ENCODE data around the gene TNFAIP1. TPM values are rescaled to one million over a fixed set of nuclear protein-coding genes. Genes with fewer than 3 reads are reported as not detected.
A peak's percentile ranks its signal among the peaks of the same experiment; 100 is the strongest.

Gene TNFAIP1
- polyA plus RNA-seq, 2 of the 4 experiments (the other 2 are of a cell fraction), result 38.8 to 68.3 TPM

GRCh38 chr17:28325211-28325610, 10.3 kb upstream of the TNFAIP1 start:
- TF ChIP-seq RARB (CRISPR knock-in tag; IDR thresholded peaks at IDR 0.05) (no peak), CBX8 (IDR thresholded peaks at IDR 0.05) (no peak), RAD21 (conservative IDR thresholded peaks at IDR 0.05 in 1 of 2, IDR thresholded peaks at IDR 0.05 in 1 of 2) (no peak), HDAC2 (IDR thresholded peaks at IDR 0.05) (no peak), RNF2 (IDR thresholded peaks at IDR 0.05; ENCODE audit: borderline replicate concordance, low read depth) (no peak), MYC (IDR thresholded peaks at IDR 0.05; ENCODE audit: borderline replicate concordance, low read length) (no peak), KDM5A (IDR thresholded peaks at IDR 0.05) (no peak), ZFP36 (IDR thresholded peaks at IDR 0.05; ENCODE audit: borderline replicate concordance, partially characterized antibody) (no peak), SMC3 (IDR thresholded peaks at IDR 0.05) (no peak), EHF (CRISPR knock-in tag; IDR thresholded peaks at IDR 0.05) (no peak), MAZ (IDR thresholded peaks at IDR 0.05; ENCODE audit: borderline replicate concordance, low read depth, low read length) (no peak), RFX5 (IDR thresholded peaks at IDR 0.05) (no peak), EP300 (IDR thresholded peaks at IDR 0.05) (no peak), CHD2 (IDR thresholded peaks at IDR 0.05; ENCODE audit: low read length, partially characterized antibody) (no peak), HOXB5 (CRISPR knock-in tag; IDR thresholded peaks at IDR 0.05) (no peak), EHMT2 (IDR thresholded peaks at IDR 0.05; ENCODE audit: low read depth) (no peak)
- TF ChIP-seq, protein P1, sequence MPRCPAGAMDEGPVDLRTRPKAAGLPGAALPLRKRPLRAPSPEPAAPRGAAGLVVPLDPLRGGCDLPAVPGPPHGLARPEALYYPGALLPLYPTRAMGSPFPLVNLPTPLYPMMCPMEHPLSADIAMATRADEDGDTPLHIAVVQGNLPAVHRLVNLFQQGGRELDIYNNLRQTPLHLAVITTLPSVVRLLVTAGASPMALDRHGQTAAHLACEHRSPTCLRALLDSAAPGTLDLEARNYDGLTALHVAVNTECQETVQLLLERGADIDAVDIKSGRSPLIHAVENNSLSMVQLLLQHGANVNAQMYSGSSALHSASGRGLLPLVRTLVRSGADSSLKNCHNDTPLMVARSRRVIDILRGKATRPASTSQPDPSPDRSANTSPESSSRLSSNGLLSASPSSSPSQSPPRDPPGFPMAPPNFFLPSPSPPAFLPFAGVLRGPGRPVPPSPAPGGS (IDR thresholded peaks at IDR 0.05), result no peak
- H3K27ac ChIP-seq, result peak overlapping the region; percentile 62 to 85; a peak in 5 of 6 replicates
- FAIRE-seq (no peak), DNase-seq (ENCODE audit: low read depth in 1 of 2, low spot score in 1 of 2) (no peak), ATAC-seq (no peak)
- H3K4me3 ChIP-seq, result no peak overlapping the region
- ChIA-PET CTCF (interaction anchor here (1.0 to 2.6 kb wide), 9 partner anchors 10 to 96 kb away, joined by 3 to 17 read pairs (median 4); partner anchors contain the start of genes IFT20 and TNFAIP1), POLR2A (interaction anchor here (0.9 to 1.4 kb wide), 3 partner anchors 10 to 74 kb away, joined by 3 to 5 read pairs (median 3); partner anchors contain the start of genes IFT20, POLDIP2 and TNFAIP1)
- peak overlapping the region; percentile 64 for H3K4me2 ChIP-seq
- H3K4me1 ChIP-seq, result peaks cover 51% of the 10 kb centered on the region
- WGBS (ENCODE audit: missing lambda C conversion rate), result 90% methylated on average over 5 of the region's 5 CpGs
- H3K9me3 ChIP-seq, result no peaks in the 10 kb centered on the region

GRCh38 chr17:28326114-28326513, 9.4 kb upstream of the TNFAIP1 start:
- 85% methylated on average over 7 of the region's 7 CpGs for WGBS (ENCODE audit: missing lambda C conversion rate)
- Histone ChIP-seq H3K4me1 (peaks cover 42% of the 10 kb centered on the region), H3K4me2 (no peak overlapping the region), H3K4me3 (no peak overlapping the region), H3K9me3 (no peaks in the 10 kb centered on the region), H3K27ac (peak overlapping the region in 1 of 2 experiments; percentile 24; a peak in 1 of 6 replicates)
- no peak for DNase-seq (ENCODE audit: low read depth in 1 of 2, low spot score in 1 of 2)
- TF ChIP-seq TFCP2L1 (CRISPR knock-in tag; IDR thresholded peaks at IDR 0.05) (no peak), KDM5A (IDR thresholded peaks at IDR 0.05) (no peak), MAX (IDR thresholded peaks at IDR 0.05) (no peak), ZFP36 (IDR thresholded peaks at IDR 0.05; ENCODE audit: borderline replicate concordance, partially characterized antibody) (no peak), HEYL (CRISPR knock-in tag; IDR thresholded peaks at IDR 0.05) (no peak), CTCF (IDR thresholded peaks at IDR 0.05) (no peak), SMC3 (IDR thresholded peaks at IDR 0.05) (no peak), CBX8 (IDR thresholded peaks at IDR 0.05) (no peak), EHF (CRISPR knock-in tag; IDR thresholded peaks at IDR 0.05) (no peak)
- POLR2A ChIA-PET, result interaction anchor here (0.9 kb wide), 2 partner anchors 31 to 74 kb away, joined by 3 read pairs; partner anchors contain the start of gene POLDIP2
- ATAC-seq, result no peak
- CTCF ChIA-PET, result interaction anchor here (0.8 to 2.6 kb wide), 12 partner anchors 9 to 97 kb away, joined by 3 to 17 read pairs (median 4); partner anchors contain the start of genes IFT20 and TNFAIP1
- no peak for FAIRE-seq
